B cell (primary cell): ENCODE data around the gene MARCKS. TPM values are rescaled to one million over a fixed set of nuclear protein-coding genes. Genes with fewer than 3 reads are reported as not detected.

Source experiments
- ATAC-seq: fragments of 200-7000 bp; cut with Tn5 transposase; one replicate; pipeline ENCODE4 v1.10.0; 2021; ENCODE audit warnings: low read depth, mild to moderate bottlenecking, moderate number of reproducible peaks, moderate library complexity
- CTCF ChIA-PET: fragments of 350-600 bp; sonication (Branson Sonifier 250); formaldehyde crosslinking; loops from one replicate; lab custom pipeline; 2021; ENCODE audit warnings: antibody characterized with exemption, inconsistent platforms; lab: Charles Lee
- POLR2A ChIA-PET: fragments of 350-600 bp; sonication (Branson Sonifier 250); formaldehyde crosslinking; loops from one replicate; lab custom pipeline; 2021; ENCODE audit warnings: antibody characterized with exemption; lab: Charles Lee
- DNase-seq: peaks from one replicate; pipeline ENCODE4 v3.0.0; 2013
- H2AFZ ChIP-seq: 2 replicates; pipeline ENCODE4 v1.6.1; 2012; ENCODE audit warnings: mild to moderate bottlenecking, low read depth, low read length; ENCODE audit not compliant: insufficient read depth, poor library complexity, severe bottlenecking
- H3K27ac ChIP-seq, 2 donors: 1 replicate in 1 of 2; 2 replicates in 1 of 2; pipeline ENCODE4 v1.5.1; 2012 to 2013; ENCODE audit warnings: low read length in 2 of 2, mild to moderate bottlenecking in 2 of 2, moderate library complexity in 1 of 2
- H3K27me3 ChIP-seq, 4 experiments: fragments of 200-600 bp in 1 of 4; sonication (generic) in 1 of 4; replicated peaks in 1 of 4; 1 replicate in 2 of 4; 2 replicates in 2 of 4; pipeline versions ENCODE4 v1.6.1 to v1.7.0; 2013 to 2016; ENCODE audit warnings: low read length in 3 of 4, mild to moderate bottlenecking in 2 of 4, mixed read lengths in 1 of 4, moderate library complexity in 1 of 4; ENCODE audit not compliant: insufficient read depth in 4 of 4, control insufficient read depth in 3 of 4; ENCODE audit errors: control extremely low read depth in 1 of 4
- H3K36me3 ChIP-seq, 2 experiments: replicated peaks in 1 of 2; 1 replicate in 1 of 2; 2 replicates in 1 of 2; pipeline versions ENCODE4 v1.6.1 to v1.7.1; 2013; ENCODE audit warnings: low read length in 1 of 2; ENCODE audit not compliant: insufficient read depth in 2 of 2, control insufficient read depth in 1 of 2; ENCODE audit errors: control extremely low read depth in 1 of 2, extremely low read depth in 1 of 2
- H3K4me1 ChIP-seq, 2 donors: fragments of 200-600 bp in 1 of 2; sonication (generic) in 1 of 2; 1 replicate in 1 of 2; 2 replicates in 1 of 2; pipeline versions ENCODE4 v1.5.1 to v1.6.1; 2013 to 2017; ENCODE audit warnings: low read length in 2 of 2; ENCODE audit not compliant: control insufficient read depth in 2 of 2, insufficient read depth in 2 of 2
- H3K4me2 ChIP-seq: replicated peaks from 2 replicates; pipeline ENCODE3; 2012; ENCODE audit warnings: mild to moderate bottlenecking, low read depth, low read length; ENCODE audit not compliant: poor library complexity, severe bottlenecking
- H3K4me3 ChIP-seq, 5 experiments: fragments of 200-600 bp in 1 of 5; sonication (generic) in 1 of 5; 1 replicate in 3 of 5; 2 replicates in 2 of 5; pipeline versions ENCODE4 v1.5.1 to v1.7.0; 2011 to 2016; ENCODE audit warnings: low read length in 4 of 5, mild to moderate bottlenecking in 4 of 5, low read depth in 2 of 5, control low read depth in 1 of 5, moderate library complexity in 1 of 5; ENCODE audit not compliant: insufficient read depth in 1 of 5; ENCODE audit errors: control extremely low read depth in 1 of 5, extremely low read depth in 1 of 5
- H3K79me2 ChIP-seq: fragments of 200-600 bp; sonication (generic); one replicate; pipeline ENCODE4 v1.6.0; 2016; ENCODE audit warnings: low read length; ENCODE audit not compliant: control insufficient read depth, insufficient read depth
- H3K9ac ChIP-seq: fragments of 200-600 bp; sonication (generic); 2 replicates; pipeline ENCODE4 v1.6.1; 2017; ENCODE audit warnings: mild to moderate bottlenecking, low read length, moderate library complexity
- H3K9me3 ChIP-seq, 3 donors: one replicate each; pipeline versions ENCODE4 v1.6.1 to v1.7.1; 2013; ENCODE audit warnings: low read length in 2 of 3; ENCODE audit not compliant: control insufficient read depth in 2 of 3, insufficient read depth in 1 of 3; ENCODE audit errors: control extremely low read depth in 1 of 3
- H4K20me1 ChIP-seq: 2 replicates; pipeline ENCODE4 v1.6.0; 2012; ENCODE audit warnings: mild to moderate bottlenecking, low read length; ENCODE audit not compliant: insufficient read depth, control insufficient read depth, poor library complexity, severe bottlenecking
- H3K27ac Mint-ChIP-seq: one replicate; pipeline ENCODE4 v1.8.0; 2021; ENCODE audit warnings: mixed read lengths
- H3K27me3 Mint-ChIP-seq: one replicate; pipeline ENCODE4 v1.8.0; 2021; ENCODE audit warnings: mixed read lengths
- H3K4me1 Mint-ChIP-seq: one replicate; pipeline ENCODE4 v1.8.0; 2021; ENCODE audit warnings: mixed read lengths
- H3K4me3 Mint-ChIP-seq: one replicate; pipeline ENCODE4 v1.8.0; 2021; ENCODE audit warnings: mixed read lengths
- H3K9me3 Mint-ChIP-seq: one replicate; pipeline ENCODE4 v1.8.0; 2022; ENCODE audit warnings: mixed read lengths; ENCODE audit not compliant: insufficient read depth
- CTCF ChIP-seq: fragments of 200-600 bp; IDR thresholded peaks from one replicate; pipeline ENCODE4 v1.8.0; 2022; ENCODE audit warnings: antibody characterized with exemption, mild to moderate bottlenecking
- EZH2 ChIP-seq: IDR thresholded peaks from 2 replicates; pipeline ENCODE4 v1.6.1; 2012; ENCODE audit warnings: borderline replicate concordance, low read depth, mild to moderate bottlenecking, moderate library complexity, low read length; ENCODE audit not compliant: insufficient read depth, poor library complexity, severe bottlenecking
- WGBS: methylation state at CpG from one replicate; pipeline ENCODE4 v1.1.5; 2013; ENCODE audit warnings: missing lambda C conversion rate; ENCODE audit not compliant: insufficient coverage; 5-methylcytosine and 5-hydroxymethylcytosine counted together
- intact Hi-C: fragments of 100-400 bp; cut with micrococcal nuclease; formaldehyde crosslinking; loops from one replicate; pipeline ENCODE4 v1.10.0; 2022
- polyA plus RNA-seq: library from polyadenylated mRNA; depleted of rRNA; stranded (reverse); fragments of >200 nt; gene quantifications from 2 replicates; pipeline ENCODE4 v1.2.3, GENCODE V29; 2012
- total RNA-seq, 2 donors: library from RNA; stranded (reverse); fragments of 120-200 nt in 1 of 2; gene quantifications; 1 replicate in 1 of 2; 2 replicates in 1 of 2; pipeline versions ENCODE4 v1.2.3 to v1.2.4, GENCODE V29; 2013 to 2022

The MARCKS gene
- total and polyA plus RNA-seq, 2 donors (not counting 1 experiment from before 2014, with no cell fraction given) = 15.4 to 58.6 TPM

GRCh38 chr6:113828984-113829695, 28.0 kb upstream of the MARCKS start:
- no peaks in the 10 kb centered on the region for H3K27me3 Mint-ChIP-seq
- 100% methylated on average over 1 of the region's 4 CpGs for WGBS
- intact Hi-C loops = no loop called here
- no peak overlapping the region for H3K27ac ChIP-seq
- H3K4me3 ChIP-seq = no peak overlapping the region
- no peaks in the 10 kb centered on the region for H3K4me1 Mint-ChIP-seq
- no peaks in the 10 kb centered on the region for H3K36me3 ChIP-seq
- H2AFZ ChIP-seq = no peak overlapping the region
- no peaks in the 10 kb centered on the region for H3K9me3 Mint-ChIP-seq
- no peaks in the 10 kb centered on the region for H3K79me2 ChIP-seq
- no peak overlapping the region for H3K9ac ChIP-seq
- H3K9me3 ChIP-seq = no peaks in the 10 kb centered on the region
- H3K4me3 Mint-ChIP-seq = no peak overlapping the region
- no peak overlapping the region for H3K27ac Mint-ChIP-seq
- H3K4me2 ChIP-seq = no peak overlapping the region
- no peak for ATAC-seq
- DNase-seq = no peak
- POLR2A ChIA-PET = no interaction called here
- H3K27me3 ChIP-seq = no peaks in the 10 kb centered on the region
- CTCF ChIA-PET = interaction anchor here (0.8 kb wide), 1 partner anchor 80 kb away, joined by 3 read pairs; no protein-coding TSS in a partner anchor
- TF ChIP-seq EZH2 (no peak), CTCF (no peak)
- H4K20me1 ChIP-seq = no peaks in the 10 kb centered on the region
- no peaks in the 10 kb centered on the region for H3K4me1 ChIP-seq

GRCh38 chr6:113829696-113830045, 27.5 kb upstream of the MARCKS start:
- Mint-ChIP-seq H3K27ac (no peak overlapping the region), H3K27me3 (no peaks in the 10 kb centered on the region), H3K9me3 (no peaks in the 10 kb centered on the region), H3K4me1 (no peaks in the 10 kb centered on the region), H3K4me3 (no peak overlapping the region)
- Histone ChIP-seq H2AFZ (no peak overlapping the region), H4K20me1 (no peaks in the 10 kb centered on the region), H3K4me3 (no peak overlapping the region), H3K27ac (no peak overlapping the region), H3K4me2 (no peak overlapping the region), H3K9ac (no peak overlapping the region), H3K79me2 (no peaks in the 10 kb centered on the region), H3K36me3 (no peaks in the 10 kb centered on the region), H3K27me3 (no peaks in the 10 kb centered on the region), H3K4me1 (no peaks in the 10 kb centered on the region), H3K9me3 (no peaks in the 10 kb centered on the region)
- TF ChIP-seq CTCF (no peak), EZH2 (no peak)
- intact Hi-C loops = no loop called here
- no CpG with 5 or more reads among the region's 1 CpG for WGBS
- POLR2A ChIA-PET = no interaction called here
- CTCF ChIA-PET = no interaction called here
- DNase-seq = no peak
- no peak for ATAC-seq
